HL-60 (cell line): ENCODE measurements around the gene PAPPA2.

Source experiments
- DNase-seq, 2 experiments: peaks; one replicate each; pipeline ENCODE4 v3.0.0-alpha.2; 2010 to 2020; ENCODE audit warnings: low read depth in 1 of 2, low spot score in 1 of 2
- H3K27ac ChIP-seq: fragments of 250-450 bp; sonication (Bioruptor Pico); replicated peaks from 2 replicates; pipeline ENCODE4 v1.5.1; 2020; ENCODE audit warnings: mild to moderate bottlenecking, moderate library complexity
- H3K27me3 ChIP-seq: fragments of 250-450 bp; sonication (Bioruptor Pico); 2 replicates; pipeline ENCODE4 v1.5.1; 2021; ENCODE audit warnings: mild to moderate bottlenecking, moderate library complexity; ENCODE audit not compliant: insufficient read depth, poor library complexity, severe bottlenecking
- H3K4me3 ChIP-seq: replicated peaks from 2 replicates; pipeline ENCODE4 v1.5.1; 2011; ENCODE audit warnings: mild to moderate bottlenecking, control low read depth, low read length; ENCODE audit not compliant: insufficient read depth
- CTCF ChIP-seq: IDR thresholded peaks from one replicate; pipeline ENCODE4 v1.5.1; 2011; ENCODE audit warnings: low read length, control low read depth, inconsistent platforms; ENCODE audit not compliant: insufficient read depth
- GABPA ChIP-seq: IDR thresholded peaks from 2 replicates; pipeline ENCODE4 v1.6.1; 2012; ENCODE audit warnings: low read depth
- POLR2AphosphoS5 ChIP-seq: IDR thresholded peaks from 2 replicates; pipeline ENCODE4 v1.6.1; 2012; ENCODE audit warnings: low read depth
- SPI1 ChIP-seq: IDR thresholded peaks from 2 replicates; pipeline ENCODE4 v1.6.1; 2012; ENCODE audit warnings: low read depth, mild to moderate bottlenecking, borderline replicate concordance
- TF ChIP-seq, protein P1 (sequence below): IDR thresholded peaks from 2 replicates; pipeline ENCODE4 v1.6.1; 2012; ENCODE audit warnings: low read depth; ENCODE audit not compliant: insufficient replicate concordance

The PAPPA2 gene

DNA sequence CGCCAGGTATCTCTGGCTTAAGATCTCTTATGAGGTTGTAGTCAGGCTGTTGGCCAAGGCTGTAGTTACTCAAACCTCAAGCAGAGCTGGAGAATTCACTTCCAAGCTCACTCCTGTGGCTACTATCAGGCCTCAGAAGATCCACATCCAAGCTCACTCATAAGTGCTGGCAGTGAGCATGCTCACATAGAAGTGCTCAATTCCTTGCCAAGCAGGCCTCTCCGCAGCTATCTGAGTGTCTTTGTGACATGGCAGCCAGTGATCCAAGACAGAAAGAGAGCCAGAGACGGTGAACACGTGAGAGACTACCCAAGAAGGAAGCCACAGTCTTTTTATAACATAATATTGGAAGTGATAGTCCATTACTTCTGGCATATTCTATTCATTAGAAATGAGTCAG is 278.2 kb downstream of the PAPPA2 start:
- H3K4me3 ChIP-seq: no peak overlapping the region
- TF ChIP-seq, protein P1, sequence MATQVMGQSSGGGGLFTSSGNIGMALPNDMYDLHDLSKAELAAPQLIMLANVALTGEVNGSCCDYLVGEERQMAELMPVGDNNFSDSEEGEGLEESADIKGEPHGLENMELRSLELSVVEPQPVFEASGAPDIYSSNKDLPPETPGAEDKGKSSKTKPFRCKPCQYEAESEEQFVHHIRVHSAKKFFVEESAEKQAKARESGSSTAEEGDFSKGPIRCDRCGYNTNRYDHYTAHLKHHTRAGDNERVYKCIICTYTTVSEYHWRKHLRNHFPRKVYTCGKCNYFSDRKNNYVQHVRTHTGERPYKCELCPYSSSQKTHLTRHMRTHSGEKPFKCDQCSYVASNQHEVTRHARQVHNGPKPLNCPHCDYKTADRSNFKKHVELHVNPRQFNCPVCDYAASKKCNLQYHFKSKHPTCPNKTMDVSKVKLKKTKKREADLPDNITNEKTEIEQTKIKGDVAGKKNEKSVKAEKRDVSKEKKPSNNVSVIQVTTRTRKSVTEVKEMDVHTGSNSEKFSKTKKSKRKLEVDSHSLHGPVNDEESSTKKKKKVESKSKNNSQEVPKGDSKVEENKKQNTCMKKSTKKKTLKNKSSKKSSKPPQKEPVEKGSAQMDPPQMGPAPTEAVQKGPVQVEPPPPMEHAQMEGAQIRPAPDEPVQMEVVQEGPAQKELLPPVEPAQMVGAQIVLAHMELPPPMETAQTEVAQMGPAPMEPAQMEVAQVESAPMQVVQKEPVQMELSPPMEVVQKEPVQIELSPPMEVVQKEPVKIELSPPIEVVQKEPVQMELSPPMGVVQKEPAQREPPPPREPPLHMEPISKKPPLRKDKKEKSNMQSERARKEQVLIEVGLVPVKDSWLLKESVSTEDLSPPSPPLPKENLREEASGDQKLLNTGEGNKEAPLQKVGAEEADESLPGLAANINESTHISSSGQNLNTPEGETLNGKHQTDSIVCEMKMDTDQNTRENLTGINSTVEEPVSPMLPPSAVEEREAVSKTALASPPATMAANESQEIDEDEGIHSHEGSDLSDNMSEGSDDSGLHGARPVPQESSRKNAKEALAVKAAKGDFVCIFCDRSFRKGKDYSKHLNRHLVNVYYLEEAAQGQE: no peak
- TF ChIP-seq POLR2AphosphoS5: no peak
- no peak for TF ChIP-seq CTCF
- no peak for TF ChIP-seq GABPA
- no peak for TF ChIP-seq SPI1
- H3K27me3 ChIP-seq: no peaks in the 10 kb centered on the region

DNA sequence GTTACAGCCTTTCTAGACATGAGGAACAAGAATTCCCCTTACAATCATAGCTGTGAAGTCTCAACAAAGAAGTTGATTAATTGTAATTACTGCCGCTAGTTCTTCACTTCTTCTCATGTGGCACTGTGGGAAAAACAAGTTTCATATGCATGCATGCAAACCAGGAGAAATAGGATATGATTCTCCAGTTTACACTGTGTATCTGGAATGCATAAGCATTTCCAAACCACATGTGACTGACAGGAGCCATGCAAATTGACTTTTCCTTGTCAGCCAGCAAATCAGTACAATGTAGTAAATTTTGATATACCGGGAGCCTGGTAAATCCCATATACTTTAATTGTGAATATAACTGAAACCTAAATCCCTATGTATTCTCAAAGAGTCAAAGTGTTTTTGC is 279.3 kb downstream of the PAPPA2 start:
- DNase-seq: no peak
- no peak overlapping the region for H3K4me3 ChIP-seq
- TF ChIP-seq, protein P1: no peak
- TF ChIP-seq SPI1: no peak
- no peak for TF ChIP-seq GABPA
- no peak for TF ChIP-seq CTCF
- no peak for TF ChIP-seq POLR2AphosphoS5
- no peaks in the 10 kb centered on the region for H3K27me3 ChIP-seq
- H3K27ac ChIP-seq: no peak overlapping the region

More for the DNA sequence above, 278.2 kb downstream of the PAPPA2 start:
- DNase-seq: no peak
- no peak overlapping the region for H3K27ac ChIP-seq

DNA sequence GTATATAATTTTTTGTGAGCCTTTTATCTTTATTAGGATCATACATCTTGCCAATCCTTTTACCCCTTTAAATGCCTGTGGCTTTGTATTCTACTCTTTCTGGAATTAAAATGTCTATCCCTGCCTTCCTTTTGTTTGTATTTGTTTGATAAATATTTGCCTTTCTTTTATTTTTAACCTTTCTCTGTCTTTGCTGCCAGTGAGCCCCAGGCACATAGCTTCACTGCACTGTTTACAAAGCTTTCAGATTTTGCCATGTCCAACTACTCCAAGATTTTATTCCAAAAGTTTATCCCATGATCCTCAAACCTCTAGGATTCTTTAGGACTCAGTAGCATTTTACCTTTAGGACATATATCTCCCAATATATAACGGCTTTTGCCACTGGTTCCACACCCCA is 281.2 kb downstream of the PAPPA2 start:
- Histone ChIP-seq H3K4me3 (no peak overlapping the region), H3K27me3 (no peaks in the 10 kb centered on the region), H3K27ac (no peak overlapping the region)
- TF ChIP-seq GABPA (no peak), SPI1 (no peak), POLR2AphosphoS5 (no peak), CTCF (no peak)
- TF ChIP-seq, protein P1: no peak
- no peak for DNase-seq
